Breast epithelium (tissue), 3 donors: ENCODE data around the gene ALOX15B.

ENCODE experiments used
- CTCF ChIP-seq, 3 donors: fragments of 450-650 bp; IDR thresholded peaks; one replicate each; pipeline ENCODE4 v1.5.1; 2016 to 2017; ENCODE audit warnings: antibody characterized with exemption in 3 of 3, mild to moderate bottlenecking in 3 of 3, moderate library complexity in 3 of 3
- POLR2A ChIP-seq: fragments of 450-650 bp; IDR thresholded peaks from one replicate; pipeline ENCODE4 v1.6.1; 2016; ENCODE audit warnings: antibody characterized with exemption, mild to moderate bottlenecking, moderate library complexity
- POLR2AphosphoS5 ChIP-seq, 3 donors: sonication (generic); formaldehyde crosslinking; IDR thresholded peaks; one replicate each; pipeline ENCODE4 v1.6.1; 2017; ENCODE audit warnings: antibody characterized with exemption in 3 of 3

GRCh38 chr17:8005967-8006730, 32.7 kb upstream of the ALOX15B start:
- TF ChIP-seq CTCF (IDR thresholded peaks at IDR 0.05) (no peak), POLR2AphosphoS5 (IDR thresholded peaks at IDR 0.05) (no peak), POLR2A (no peak)
